Parathyroid adenoma (tissue), 2 donors: ENCODE data around the gene EXTL2.
"Not testable (repeated sequence)": the region's sequence is repeated elsewhere in the genome, so short reads cannot be mapped to it uniquely, and the experiment has no call there.

Experiments used
- H2AFZ ChIP-seq: fragments of 300-600 bp; sonication (generic); one replicate; pipeline ENCODE4 v1.7.0; 2017; ENCODE audit warnings: antibody characterized with exemption, mild to moderate bottlenecking
- H3K27ac ChIP-seq: fragments of 300-600 bp; sonication (generic); one replicate; pipeline ENCODE4 v1.7.0; 2017
- H3K27me3 ChIP-seq: fragments of 300-600 bp; sonication (generic); one replicate; pipeline ENCODE4 v1.7.0; 2017; ENCODE audit warnings: low read length; ENCODE audit not compliant: control insufficient read depth, insufficient read depth
- H3K36me3 ChIP-seq: fragments of 300-600 bp; sonication (generic); one replicate; pipeline ENCODE4 v1.7.0; 2017; ENCODE audit warnings: low read length; ENCODE audit not compliant: control insufficient read depth, insufficient read depth
- H3K4me1 ChIP-seq: fragments of 300-600 bp; sonication (generic); one replicate; pipeline ENCODE4 v1.7.0; 2017; ENCODE audit warnings: control low read depth
- H3K4me2 ChIP-seq: fragments of 300-600 bp; sonication (generic); one replicate; pipeline ENCODE4 v1.7.0; 2017; ENCODE audit warnings: low read length
- H3K4me3 ChIP-seq: fragments of 300-600 bp; sonication (generic); one replicate; pipeline ENCODE4 v1.7.0; 2017; ENCODE audit warnings: low read depth, low read length
- H3K79me2 ChIP-seq: fragments of 300-600 bp; sonication (generic); one replicate; pipeline ENCODE4 v1.7.0; 2017; ENCODE audit warnings: control low read depth
- H3K9ac ChIP-seq: fragments of 300-600 bp; sonication (generic); one replicate; pipeline ENCODE4 v1.7.0; 2017; ENCODE audit warnings: mild to moderate bottlenecking
- H3K9me3 ChIP-seq: fragments of 300-600 bp; sonication (generic); one replicate; pipeline ENCODE4 v1.7.0; 2017; ENCODE audit warnings: low read length; ENCODE audit not compliant: control insufficient read depth
- CTCF ChIP-seq: fragments of 300-600 bp; sonication (generic); IDR thresholded peaks from one replicate; pipeline ENCODE4 v1.7.0; 2017; ENCODE audit warnings: antibody characterized with exemption, mild to moderate bottlenecking
- donor health status: primary hyperparathyroidism.

EXTL2 gene

GRCh38 chr1:100852976-100853375, 41.7 kb downstream of the EXTL2 start:
- H3K27me3 ChIP-seq = no peaks in the 10 kb centered on the region
- H3K4me1 ChIP-seq = no peaks in the 10 kb centered on the region
- H3K36me3 ChIP-seq = no peaks in the 10 kb centered on the region
- H3K4me2 ChIP-seq = no peak overlapping the region
- TF ChIP-seq CTCF = no peak
- no peak overlapping the region for H3K4me3 ChIP-seq
- no peak overlapping the region for H3K27ac ChIP-seq
- no peaks in the 10 kb centered on the region for H3K9me3 ChIP-seq
- no peak overlapping the region for H3K9ac ChIP-seq
- no peaks in the 10 kb centered on the region for H3K79me2 ChIP-seq
- H2AFZ ChIP-seq = no peak overlapping the region

GRCh38 chr1:100851726-100852125, 42.9 kb downstream of the EXTL2 start:
- H3K9me3 ChIP-seq = no peaks in the 10 kb centered on the region
- no peak overlapping the region for H3K27ac ChIP-seq
- H3K4me2 ChIP-seq = no peak overlapping the region
- no peak overlapping the region for H3K4me3 ChIP-seq
- H3K9ac ChIP-seq = no peak overlapping the region
- no peaks in the 10 kb centered on the region for H3K27me3 ChIP-seq
- TF ChIP-seq CTCF = no peak
- H2AFZ ChIP-seq = no peak overlapping the region
- H3K36me3 ChIP-seq = no peaks in the 10 kb centered on the region
- no peaks in the 10 kb centered on the region for H3K4me1 ChIP-seq
- no peaks in the 10 kb centered on the region for H3K79me2 ChIP-seq

- Histone ChIP-seq H3K4me3 (no peak overlapping the region), H3K27me3 (no peaks in the 10 kb centered on the region), H3K9ac (no peak overlapping the region), H2AFZ (peak overlapping the region; percentile 28), H3K36me3 (no peaks in the 10 kb centered on the region), H3K4me2 (no peak overlapping the region), H3K27ac (no peak overlapping the region), H3K4me1 (no peaks in the 10 kb centered on the region), H3K9me3 (no peaks in the 10 kb centered on the region), H3K79me2 (no peaks in the 10 kb centered on the region)
- no peak for TF ChIP-seq CTCF
Measured at GRCh38 chr1:100847361-100848082, 47.1 kb downstream of the EXTL2 start.

- not testable (repeated sequence) for H3K9ac ChIP-seq, H3K27ac ChIP-seq, H3K4me1 ChIP-seq, H3K9me3 ChIP-seq, H3K79me2 ChIP-seq, H3K36me3 ChIP-seq, H3K4me2 ChIP-seq, H3K27me3 ChIP-seq, H3K4me3 ChIP-seq, H2AFZ ChIP-seq
Measured at GRCh38 chr1:100843160-100843559, 51.5 kb downstream of the EXTL2 start.

GRCh38 chr1:100835866-100836842, 58.5 kb downstream of the EXTL2 start:
- Histone ChIP-seq H3K9ac (no peak overlapping the region), H3K27ac (peak overlapping the region; percentile 15), H3K4me3 (no peak overlapping the region), H2AFZ (no peak overlapping the region), H3K36me3 (no peaks in the 10 kb centered on the region), H3K9me3 (no peaks in the 10 kb centered on the region), H3K4me1 (no peaks in the 10 kb centered on the region), H3K4me2 (no peak overlapping the region), H3K27me3 (no peaks in the 10 kb centered on the region), H3K79me2 (no peaks in the 10 kb centered on the region)
- TF ChIP-seq CTCF = no peak
